ENCODE results near the gene KIN. TPM values are rescaled to one million over a fixed set of nuclear protein-coding genes. Genes with fewer than 3 reads are reported as not detected.

Gene KIN
- total RNA-seq, 6 experiments from 2014 or later = 12.8 to 16.1 (median 15.0) TPM

DNA sequence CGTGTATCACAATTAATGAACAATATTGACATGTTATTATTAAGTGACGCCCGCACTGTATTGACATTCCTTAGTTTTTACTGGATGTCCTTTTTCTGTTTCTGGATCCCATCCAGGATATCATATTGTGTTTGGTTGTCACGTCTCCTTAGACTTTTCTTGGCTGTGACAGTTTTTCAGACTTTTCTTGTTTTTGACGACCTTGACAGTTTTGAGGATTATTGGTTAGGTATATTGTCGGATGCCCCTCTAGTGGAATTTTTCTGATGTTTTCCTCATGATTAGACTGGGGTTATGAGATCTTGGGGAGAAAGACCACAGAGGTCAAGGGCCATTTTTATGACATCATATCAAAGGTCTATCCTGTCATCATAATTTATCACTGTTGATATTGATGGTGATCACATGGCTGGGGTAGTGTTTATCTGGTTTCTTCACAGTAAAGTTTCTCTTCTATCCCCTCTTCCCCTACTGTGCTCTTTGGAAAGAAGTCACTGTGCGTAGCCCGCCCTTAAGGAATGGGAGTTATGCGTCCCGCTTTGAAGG, 41.6 kb upstream of the KIN start:
- no peak overlapping the region for H3K4me3 Mint-ChIP-seq
- peaks cover 11% of the 10 kb centered on the region; the same call in 1 of the 2 replicates for H3K36me3 Mint-ChIP-seq (ENCODE audit: low read depth)
- no peak for DNase-seq
- H3K27ac Mint-ChIP-seq = no peak overlapping the region
- no peaks in the 10 kb centered on the region for H3K9me3 Mint-ChIP-seq
- H3K4me1 Mint-ChIP-seq (ENCODE audit: low read depth) = peaks cover 13% of the 10 kb centered on the region
- TF ChIP-seq, protein P1, sequence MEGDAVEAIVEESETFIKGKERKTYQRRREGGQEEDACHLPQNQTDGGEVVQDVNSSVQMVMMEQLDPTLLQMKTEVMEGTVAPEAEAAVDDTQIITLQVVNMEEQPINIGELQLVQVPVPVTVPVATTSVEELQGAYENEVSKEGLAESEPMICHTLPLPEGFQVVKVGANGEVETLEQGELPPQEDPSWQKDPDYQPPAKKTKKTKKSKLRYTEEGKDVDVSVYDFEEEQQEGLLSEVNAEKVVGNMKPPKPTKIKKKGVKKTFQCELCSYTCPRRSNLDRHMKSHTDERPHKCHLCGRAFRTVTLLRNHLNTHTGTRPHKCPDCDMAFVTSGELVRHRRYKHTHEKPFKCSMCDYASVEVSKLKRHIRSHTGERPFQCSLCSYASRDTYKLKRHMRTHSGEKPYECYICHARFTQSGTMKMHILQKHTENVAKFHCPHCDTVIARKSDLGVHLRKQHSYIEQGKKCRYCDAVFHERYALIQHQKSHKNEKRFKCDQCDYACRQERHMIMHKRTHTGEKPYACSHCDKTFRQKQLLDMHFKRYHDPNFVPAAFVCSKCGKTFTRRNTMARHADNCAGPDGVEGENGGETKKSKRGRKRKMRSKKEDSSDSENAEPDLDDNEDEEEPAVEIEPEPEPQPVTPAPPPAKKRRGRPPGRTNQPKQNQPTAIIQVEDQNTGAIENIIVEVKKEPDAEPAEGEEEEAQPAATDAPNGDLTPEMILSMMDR (IDR thresholded peaks at IDR 0.05) = no peak
- no peaks in the 10 kb centered on the region; the same call in 1 of the 2 replicates for H3K27me3 Mint-ChIP-seq (ENCODE audit: insufficient read depth)

DNA sequence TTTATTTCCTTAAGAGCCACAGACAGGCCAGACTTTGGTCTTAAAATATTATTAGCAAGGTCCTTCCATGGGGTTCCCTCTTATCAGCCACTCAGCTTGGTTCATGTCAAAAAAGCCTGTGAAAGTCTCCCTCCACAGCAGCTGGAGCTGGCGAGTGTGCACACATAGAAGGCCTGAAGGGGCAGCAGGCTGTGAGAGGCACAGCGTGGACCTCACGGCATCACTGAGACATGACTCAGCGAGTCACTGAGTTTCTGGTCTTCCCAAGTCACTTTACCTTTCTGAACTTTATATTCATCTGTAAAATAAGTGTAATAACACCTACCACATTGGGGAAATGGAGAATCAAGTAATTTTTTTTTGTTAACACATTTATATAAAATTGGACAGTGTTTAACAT, 39.2 kb upstream of the KIN start:
- peak; percentile 38 for DNase-seq
- H3K27me3 Mint-ChIP-seq (ENCODE audit: insufficient read depth) = no peaks in the 10 kb centered on the region
- H3K4me1 Mint-ChIP-seq (ENCODE audit: low read depth) = peaks cover 10% of the 10 kb centered on the region
- TF ChIP-seq, protein P1 (IDR thresholded peaks at IDR 0.05) = peak; percentile 17; the same call in 1 of the 2 replicates
- no peak overlapping the region for H3K4me3 Mint-ChIP-seq
- H3K27ac Mint-ChIP-seq = peak overlapping the region; percentile 57
- H3K9me3 Mint-ChIP-seq = no peaks in the 10 kb centered on the region
- H3K36me3 Mint-ChIP-seq (ENCODE audit: low read depth) = peaks cover 11% of the 10 kb centered on the region; the same call in 1 of the 2 replicates

DNA sequence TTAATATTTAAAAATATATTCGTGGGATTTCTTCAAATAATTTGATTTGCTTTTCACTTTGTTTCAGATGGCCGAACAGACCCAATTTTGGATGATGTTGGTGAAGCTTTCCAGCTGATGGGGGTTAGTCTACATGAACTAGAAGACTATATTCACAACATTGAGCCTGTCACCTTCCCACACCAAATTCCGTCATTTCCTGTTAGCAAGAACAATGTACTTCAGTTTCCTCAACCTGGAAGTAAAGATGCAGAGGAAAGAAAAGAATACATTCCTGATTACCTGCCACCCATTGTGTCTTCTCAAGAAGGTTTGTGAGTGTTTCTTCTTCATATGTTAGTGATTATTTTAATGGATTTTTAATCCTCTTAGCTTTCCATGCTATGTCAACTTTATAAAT, 36.5 kb upstream of the KIN start:
- Mint-ChIP-seq H3K27ac (no peak overlapping the region), H3K27me3 (ENCODE audit: insufficient read depth) (no peaks in the 10 kb centered on the region), H3K36me3 (ENCODE audit: low read depth) (peaks cover 11% of the 10 kb centered on the region; the same call in 1 of the 2 replicates), H3K9me3 (no peaks in the 10 kb centered on the region), H3K4me3 (no peak overlapping the region), H3K4me1 (ENCODE audit: low read depth) (peaks cover 18% of the 10 kb centered on the region)
- TF ChIP-seq, protein P1 (IDR thresholded peaks at IDR 0.05) = no peak
- no peak for DNase-seq

DNA sequence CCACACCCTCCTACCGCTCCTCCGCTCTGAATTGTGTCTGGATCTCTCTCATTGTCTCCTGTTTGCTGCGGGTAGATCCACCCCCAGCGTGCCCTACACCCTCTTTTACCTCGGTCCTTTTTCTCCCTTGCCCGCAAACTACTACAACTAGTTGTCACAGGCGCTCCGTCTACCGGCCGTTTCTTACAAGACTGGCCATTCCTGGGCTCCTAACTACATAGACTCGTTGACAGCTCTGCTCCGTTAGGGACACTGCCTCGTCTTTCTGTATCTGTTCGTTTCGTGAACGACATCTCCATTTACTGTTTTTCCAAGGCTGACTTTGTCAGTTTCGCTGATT, 31.3 kb upstream of the KIN start:
- Mint-ChIP-seq H3K9me3 (no peaks in the 10 kb centered on the region), H3K27me3 (ENCODE audit: insufficient read depth) (peaks cover 3% of the 10 kb centered on the region), H3K36me3 (ENCODE audit: low read depth) (no peaks in the 10 kb centered on the region; the same call in 1 of the 2 replicates), H3K4me1 (ENCODE audit: low read depth) (peaks cover 23% of the 10 kb centered on the region), H3K4me3 (peak overlapping the region; percentile 98), H3K27ac (peak overlapping the region; percentile 77)
- DNase-seq = peak; percentile 55
- TF ChIP-seq, protein P1 (IDR thresholded peaks at IDR 0.05) = peak; percentile 47; the same call in 1 of the 2 replicates

DNA sequence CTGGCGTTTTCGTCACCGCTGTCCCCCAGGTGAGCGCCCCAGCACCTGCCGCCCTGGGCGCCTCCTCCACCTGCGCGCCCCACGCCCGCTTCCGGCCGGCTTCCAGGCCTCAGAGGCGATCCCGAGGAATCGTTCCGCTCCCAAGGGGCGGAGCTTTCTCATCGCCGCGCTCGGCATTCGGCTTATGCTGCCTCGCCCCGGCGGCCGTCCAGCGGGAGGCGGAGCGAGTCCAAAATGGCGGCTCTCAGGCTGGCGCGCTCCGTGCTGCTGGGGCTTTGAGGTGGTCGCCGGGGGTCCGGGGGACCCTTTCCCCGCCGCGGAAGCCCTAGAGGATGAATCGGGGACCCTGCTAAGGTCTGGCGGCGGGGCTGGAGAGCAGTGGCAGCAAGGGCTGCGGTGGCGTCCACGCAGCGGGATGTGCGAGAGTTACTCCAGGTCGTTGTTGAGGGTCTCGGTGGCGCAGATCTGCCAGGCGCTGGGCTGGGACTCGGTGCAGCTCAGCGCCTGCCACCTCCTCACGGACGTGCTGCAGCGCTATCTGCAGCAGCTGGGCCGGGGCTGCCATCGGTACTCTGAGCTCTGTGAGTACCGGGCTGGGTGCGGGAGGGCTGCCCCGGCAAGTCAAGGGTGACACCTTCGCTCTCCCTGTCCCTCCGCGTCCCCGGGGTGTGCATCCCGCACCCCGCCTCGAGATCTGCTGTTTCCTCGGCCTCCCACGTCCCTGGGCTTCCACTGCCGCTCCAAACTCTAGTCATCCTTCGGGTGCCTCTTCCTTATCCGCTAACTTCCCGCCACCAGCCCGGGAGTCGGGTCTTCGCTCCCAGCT, 30.7 kb upstream of the KIN start, which contains the start of gene TAF3:
TSS of gene TAF3 (plus strand) at position 211 of the 826 bp plus-strand sequence. CDS start at position 416, 205 bp downstream.
- peak; percentile 83 for DNase-seq
- Mint-ChIP-seq H3K4me1 (ENCODE audit: low read depth) (peaks cover 23% of the 10 kb centered on the region), H3K27me3 (ENCODE audit: insufficient read depth) (peaks cover 6% of the 10 kb centered on the region), H3K9me3 (no peaks in the 10 kb centered on the region), H3K27ac (peak within 1 kb of the TSS; percentile 77), H3K36me3 (ENCODE audit: low read depth) (no peaks in the 10 kb centered on the region; the same call in 1 of the 2 replicates), H3K4me3 (peak within 1 kb of the TSS; percentile 98)
- TF ChIP-seq, protein P1 (IDR thresholded peaks at IDR 0.05) = no peak
